Gastroesophageal sphincter (tissue), 4 donors: Measurements from ENCODE around the gene TIMM8A. TPM values are rescaled to one million over a fixed set of nuclear protein-coding genes. Genes with fewer than 3 reads are reported as not detected.

Experiments
- ATAC-seq: fragments of 150-250 bp; one replicate; pipeline ENCODE4 v1.9.1; 2016; ENCODE audit warnings: mild to moderate bottlenecking, moderate library complexity
- H3K27ac ChIP-seq, 4 donors: fragments of 200-600 bp; sonication (generic) in 3 of 4; 1 replicate in 3 of 4; 2 replicates in 1 of 4; pipeline ENCODE4 v1.5.1; 2016 to 2019
- H3K27me3 ChIP-seq: fragments of 200-600 bp; sonication (generic); one replicate; pipeline ENCODE4 v1.5.1; 2019
- H3K36me3 ChIP-seq, 2 donors: fragments of 200-600 bp; sonication (generic); one replicate each; pipeline ENCODE4 v1.5.1; 2019; ENCODE audit warnings: control low read depth in 1 of 2
- H3K4me1 ChIP-seq, 3 donors: fragments of 200-600 bp; sonication (generic); 1 replicate in 2 of 3; 2 replicates in 1 of 3; pipeline ENCODE4 v1.5.1; 2016 to 2019; ENCODE audit warnings: control low read depth in 2 of 3
- H3K4me3 ChIP-seq, 2 donors: fragments of 200-600 bp; sonication (generic); one replicate each; pipeline ENCODE4 v1.5.1; 2019; ENCODE audit warnings: mild to moderate bottlenecking in 1 of 2, moderate library complexity in 1 of 2
- H3K9me3 ChIP-seq, 3 donors: fragments of 200-600 bp; sonication (generic); one replicate each; pipeline ENCODE4 v1.5.1; 2017 to 2019; ENCODE audit warnings: control low read depth in 2 of 3
- CTCF ChIP-seq, 4 experiments: fragments of 200-600 bp in 2 of 4; fragments of 450-650 bp in 2 of 4; sonication (generic) in 1 of 4; IDR thresholded peaks; one replicate each; pipeline ENCODE4 v1.5.1; 2017 to 2019; ENCODE audit warnings: antibody characterized with exemption in 4 of 4, mild to moderate bottlenecking in 2 of 4, moderate library complexity in 2 of 4
- EP300 ChIP-seq: sonication (generic); formaldehyde crosslinking; IDR thresholded peaks from one replicate; pipeline ENCODE4 v1.6.1; 2017; ENCODE audit warnings: antibody characterized with exemption, mild to moderate bottlenecking
- POLR2A ChIP-seq, 2 donors: fragments of 450-650 bp; IDR thresholded peaks; one replicate each; pipeline ENCODE4 v1.6.1; 2017; ENCODE audit warnings: antibody characterized with exemption in 2 of 2, mild to moderate bottlenecking in 2 of 2, moderate library complexity in 1 of 2
- POLR2AphosphoS5 ChIP-seq: sonication (generic); formaldehyde crosslinking; IDR thresholded peaks from one replicate; pipeline ENCODE4 v1.6.1; 2017; ENCODE audit warnings: antibody characterized with exemption
- WGBS, 2 donors: methylation state at CpG; one replicate each; pipeline ENCODE4 v1.1.5; 2018; ENCODE audit warnings: low coverage in 1 of 2; 5-methylcytosine and 5-hydroxymethylcytosine counted together
- total RNA-seq, 4 donors: library from RNA; depleted of rRNA; stranded (reverse); fragments of >200 nt; gene quantifications; one replicate each; pipeline ENCODE4 v1.1.0, GENCODE V29; 2016

The TIMM8A gene
- total RNA-seq: 1 to 10 TPM; 1.5 to 7.1 (median 5.3) TPM

GRCh38 chrX:101348452-101349192 is at the start of gene TIMM8A:
Gene TIMM8A (minus strand): TSS chrX:101348742. CDS start chrX:101348664, 78 bp downstream.
- no peaks in the 10 kb centered on the region for H3K9me3 ChIP-seq
- WGBS, 2 donors: 0 to 39% methylated on average over 4 to 10 of the region's 55 CpGs

GRCh38 chrX:101397779-101398178 is 49.2 kb upstream of the TIMM8A start:
- Histone ChIP-seq H3K27ac (no peak overlapping the region), H3K36me3 (peaks cover 0 to 32% of the 10 kb centered on the region in 2 donors), H3K4me3 (no peak overlapping the region), H3K9me3 (no peaks in the 10 kb centered on the region), H3K4me1 (no peaks in the 10 kb centered on the region), H3K27me3 (no peaks in the 10 kb centered on the region)
- WGBS, 2 donors: 59% methylated on average over 2 of the region's 4 CpGs; no CpG with 5 or more reads in 1 of the 2 donors
- TF ChIP-seq EP300 (no peak), POLR2A (IDR thresholded peaks at IDR 0.05) (no peak), CTCF (IDR thresholded peaks at IDR 0.05) (no peak), POLR2AphosphoS5 (no peak)
- ATAC-seq: no peak

More at GRCh38 chrX:101348452-101349192, at the start of gene TIMM8A:
- H3K36me3 ChIP-seq: peaks cover 0 to 23% of the 10 kb centered on the region in 2 donors
- ATAC-seq: peak; percentile 98
- H3K27me3 ChIP-seq: no peaks in the 10 kb centered on the region
- TF ChIP-seq CTCF (IDR thresholded peaks at IDR 0.05) (no peak), EP300 (no peak), POLR2AphosphoS5 (peak; percentile 57), POLR2A (IDR thresholded peaks at IDR 0.05) (peak; percentile 15 to 28)
- H3K4me1 ChIP-seq: peaks cover 0 to 18% (median 3%) of the 10 kb centered on the region in 3 donors
- peak within 1 kb of the TSS; percentile 69 to 82 for H3K4me3 ChIP-seq
- H3K27ac ChIP-seq: peak within 1 kb of the TSS; percentile 75 to 88 (median 86)

GRCh38 chrX:101395789-101396188 is 47.2 kb upstream of the TIMM8A start:
- 88 to 100% methylated on average over 1 of the region's 1 CpG for WGBS, 2 donors
- Histone ChIP-seq H3K27me3 (no peaks in the 10 kb centered on the region), H3K36me3 (peaks cover 0 to 19% of the 10 kb centered on the region in 2 donors), H3K9me3 (no peaks in the 10 kb centered on the region), H3K4me1 (peaks cover 0 to 3% (median 0%) of the 10 kb centered on the region in 3 donors), H3K27ac (no peak overlapping the region), H3K4me3 (no peak overlapping the region)
- TF ChIP-seq EP300 (no peak), POLR2A (IDR thresholded peaks at IDR 0.05) (no peak), CTCF (IDR thresholded peaks at IDR 0.05) (no peak), POLR2AphosphoS5 (no peak)
- peak; percentile 48 for ATAC-seq

GRCh38 chrX:101394372-101394771 is 45.8 kb upstream of the TIMM8A start:
- no peaks in the 10 kb centered on the region for H3K9me3 ChIP-seq
- TF ChIP-seq EP300 (no peak), CTCF (IDR thresholded peaks at IDR 0.05) (no peak), POLR2AphosphoS5 (no peak), POLR2A (IDR thresholded peaks at IDR 0.05) (no peak)
- ATAC-seq: no peak
- no peaks in the 10 kb centered on the region for H3K27me3 ChIP-seq
- H3K4me1 ChIP-seq: peaks cover 0 to 3% (median 0%) of the 10 kb centered on the region in 3 donors
- no peak overlapping the region for H3K4me3 ChIP-seq
- no peak overlapping the region for H3K27ac ChIP-seq
- H3K36me3 ChIP-seq: peaks cover 0 to 19% of the 10 kb centered on the region in 2 donors
